ENCODE measurements around the gene S100A7.

The S100A7 gene

DNA sequence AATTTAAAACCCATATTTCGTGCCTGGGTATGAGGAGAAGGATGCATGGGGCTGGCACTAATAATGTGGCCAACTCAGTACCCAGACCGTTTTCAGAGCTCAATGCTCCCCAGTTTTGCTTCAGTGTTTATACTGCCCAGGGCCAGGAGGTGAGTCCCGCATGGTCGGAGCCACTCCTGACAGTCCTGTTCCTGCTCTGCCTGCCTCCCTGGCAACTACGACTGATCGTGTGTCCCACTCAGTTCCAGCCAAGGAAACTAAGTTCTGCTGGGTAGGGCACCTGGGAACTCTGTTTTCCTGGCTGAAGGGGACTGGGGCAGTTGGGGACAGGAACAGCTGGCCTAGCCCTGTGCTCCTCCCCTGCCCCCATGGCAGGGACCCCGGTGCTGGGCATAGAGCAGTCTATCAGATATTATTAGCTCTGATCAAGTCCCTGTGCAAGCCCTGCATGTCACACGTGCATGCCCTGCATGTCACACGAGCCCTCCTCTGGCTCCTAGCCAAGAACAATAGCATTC lies 19.2 kb downstream of the S100A7 start:
- Histone ChIP-seq H3K4me3 (no peak overlapping the region), H3K27ac (no peak overlapping the region)
- TF ChIP-seq, protein P1, sequence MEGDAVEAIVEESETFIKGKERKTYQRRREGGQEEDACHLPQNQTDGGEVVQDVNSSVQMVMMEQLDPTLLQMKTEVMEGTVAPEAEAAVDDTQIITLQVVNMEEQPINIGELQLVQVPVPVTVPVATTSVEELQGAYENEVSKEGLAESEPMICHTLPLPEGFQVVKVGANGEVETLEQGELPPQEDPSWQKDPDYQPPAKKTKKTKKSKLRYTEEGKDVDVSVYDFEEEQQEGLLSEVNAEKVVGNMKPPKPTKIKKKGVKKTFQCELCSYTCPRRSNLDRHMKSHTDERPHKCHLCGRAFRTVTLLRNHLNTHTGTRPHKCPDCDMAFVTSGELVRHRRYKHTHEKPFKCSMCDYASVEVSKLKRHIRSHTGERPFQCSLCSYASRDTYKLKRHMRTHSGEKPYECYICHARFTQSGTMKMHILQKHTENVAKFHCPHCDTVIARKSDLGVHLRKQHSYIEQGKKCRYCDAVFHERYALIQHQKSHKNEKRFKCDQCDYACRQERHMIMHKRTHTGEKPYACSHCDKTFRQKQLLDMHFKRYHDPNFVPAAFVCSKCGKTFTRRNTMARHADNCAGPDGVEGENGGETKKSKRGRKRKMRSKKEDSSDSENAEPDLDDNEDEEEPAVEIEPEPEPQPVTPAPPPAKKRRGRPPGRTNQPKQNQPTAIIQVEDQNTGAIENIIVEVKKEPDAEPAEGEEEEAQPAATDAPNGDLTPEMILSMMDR (IDR thresholded peaks at IDR 0.05) = no peak
- peak; percentile 33 for DNase-seq (ENCODE audit: low spot score)

DNA sequence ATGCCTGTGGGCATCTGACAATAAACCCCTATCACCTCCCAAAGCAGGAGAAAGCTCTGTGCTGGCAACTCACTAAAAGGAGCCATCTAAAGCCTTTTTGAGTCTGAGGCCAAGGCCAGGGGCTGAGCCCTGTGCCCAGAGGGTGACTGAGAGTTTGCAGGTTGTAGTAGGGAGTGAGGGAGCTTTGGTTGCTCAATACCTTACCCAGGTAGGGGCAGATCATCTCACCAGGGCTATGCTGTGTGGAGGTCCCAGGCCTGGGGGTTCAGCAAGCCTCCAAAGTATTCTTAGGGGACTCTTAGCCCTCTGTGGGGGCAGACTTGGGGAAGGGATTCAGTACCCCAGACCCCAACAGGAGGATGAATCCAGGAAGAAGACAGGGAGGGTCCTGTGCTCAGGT lies 21.2 kb downstream of the S100A7 start:
- DNase-seq (ENCODE audit: low spot score) = peak; percentile 41
- Histone ChIP-seq H3K27ac (no peak overlapping the region), H3K4me3 (no peak overlapping the region)
- TF ChIP-seq, protein P1 (IDR thresholded peaks at IDR 0.05) = no peak

DNA sequence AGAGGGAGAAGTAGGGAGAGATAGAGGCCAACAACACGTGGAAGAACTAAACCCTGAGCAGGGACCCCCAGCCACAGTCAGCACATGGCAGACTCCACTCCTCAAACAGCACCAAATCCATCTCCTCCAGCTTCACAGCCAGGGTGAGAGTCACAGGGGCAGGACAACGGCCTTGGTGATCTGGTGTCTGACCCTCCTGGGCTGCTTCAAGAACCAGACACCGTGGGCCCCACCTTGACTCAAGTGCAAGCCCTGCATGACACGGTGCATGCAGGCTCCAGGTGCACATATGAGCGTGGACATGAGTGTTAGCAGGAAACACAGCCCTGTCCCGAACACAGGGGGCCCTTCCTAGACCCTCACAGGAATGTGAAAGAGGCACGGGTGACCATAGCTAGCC lies 21.9 kb downstream of the S100A7 start:
- TF ChIP-seq, protein P1 (IDR thresholded peaks at IDR 0.05) = no peak
- DNase-seq (ENCODE audit: low spot score) = peak; percentile 35
- Histone ChIP-seq H3K4me3 (no peak overlapping the region), H3K27ac (no peak overlapping the region)

DNA sequence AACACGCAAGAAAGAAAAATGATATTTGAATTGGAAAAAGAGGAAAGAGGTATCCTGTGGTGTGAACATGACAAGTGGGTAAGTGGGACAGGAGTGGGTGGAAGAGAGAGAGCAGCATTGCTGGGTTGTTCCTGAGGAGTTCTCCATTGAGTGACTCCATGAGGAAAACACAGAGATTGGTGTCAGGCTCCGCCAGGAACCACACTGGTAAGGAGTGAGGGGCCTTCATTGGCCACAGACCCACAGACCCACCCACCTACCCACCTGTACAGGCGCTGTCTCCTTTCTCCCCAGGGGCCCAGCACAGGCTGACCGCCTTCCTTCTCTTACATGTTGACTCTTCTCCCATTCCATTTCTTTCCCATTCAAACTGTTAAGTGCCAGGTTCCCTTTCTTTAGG lies 23.2 kb downstream of the S100A7 start:
- TF ChIP-seq, protein P1 (IDR thresholded peaks at IDR 0.05) = no peak
- DNase-seq (ENCODE audit: low spot score) = peak; percentile 55
- no peak overlapping the region for H3K4me3 ChIP-seq
- no peak overlapping the region for H3K27ac ChIP-seq

DNA sequence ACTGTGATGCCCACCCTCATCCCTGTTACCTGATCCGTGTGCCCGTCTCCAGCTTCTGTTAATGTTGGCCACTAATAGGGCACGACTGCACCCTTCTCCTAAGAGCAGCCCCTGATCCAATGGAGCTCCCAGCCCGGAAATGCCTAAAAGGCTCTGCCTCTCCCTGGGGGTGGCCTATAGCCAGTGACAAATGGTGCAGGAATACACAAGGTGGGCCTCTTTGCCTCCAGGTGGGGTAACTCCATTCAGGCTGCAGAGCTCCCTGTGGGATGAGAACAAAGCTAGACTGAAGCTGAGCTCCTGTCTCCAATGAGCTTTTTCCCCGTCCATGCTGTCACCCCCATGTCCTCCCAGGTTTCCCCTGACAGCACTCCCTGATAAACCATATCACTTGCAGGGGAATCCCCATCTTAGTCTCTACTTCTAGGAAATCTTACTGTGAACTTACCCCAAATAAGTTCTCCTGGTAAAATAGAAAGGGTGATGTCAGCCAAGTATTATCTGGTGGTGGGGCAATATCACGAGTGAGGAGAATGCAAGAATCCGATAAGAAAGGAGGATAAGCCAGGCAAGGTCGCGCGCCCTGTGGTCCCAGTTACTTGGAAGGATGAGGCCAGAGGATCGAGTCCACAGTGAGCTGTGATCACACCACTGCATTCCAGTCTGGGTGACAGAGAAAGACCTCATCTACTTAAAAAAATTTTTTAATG lies 25.6 kb downstream of the S100A7 start:
- TF ChIP-seq, protein P1 (IDR thresholded peaks at IDR 0.05) = no peak
- no peak overlapping the region for H3K27ac ChIP-seq
- DNase-seq (ENCODE audit: low spot score) = peak; percentile 56
- no peak overlapping the region for H3K4me3 ChIP-seq

DNA sequence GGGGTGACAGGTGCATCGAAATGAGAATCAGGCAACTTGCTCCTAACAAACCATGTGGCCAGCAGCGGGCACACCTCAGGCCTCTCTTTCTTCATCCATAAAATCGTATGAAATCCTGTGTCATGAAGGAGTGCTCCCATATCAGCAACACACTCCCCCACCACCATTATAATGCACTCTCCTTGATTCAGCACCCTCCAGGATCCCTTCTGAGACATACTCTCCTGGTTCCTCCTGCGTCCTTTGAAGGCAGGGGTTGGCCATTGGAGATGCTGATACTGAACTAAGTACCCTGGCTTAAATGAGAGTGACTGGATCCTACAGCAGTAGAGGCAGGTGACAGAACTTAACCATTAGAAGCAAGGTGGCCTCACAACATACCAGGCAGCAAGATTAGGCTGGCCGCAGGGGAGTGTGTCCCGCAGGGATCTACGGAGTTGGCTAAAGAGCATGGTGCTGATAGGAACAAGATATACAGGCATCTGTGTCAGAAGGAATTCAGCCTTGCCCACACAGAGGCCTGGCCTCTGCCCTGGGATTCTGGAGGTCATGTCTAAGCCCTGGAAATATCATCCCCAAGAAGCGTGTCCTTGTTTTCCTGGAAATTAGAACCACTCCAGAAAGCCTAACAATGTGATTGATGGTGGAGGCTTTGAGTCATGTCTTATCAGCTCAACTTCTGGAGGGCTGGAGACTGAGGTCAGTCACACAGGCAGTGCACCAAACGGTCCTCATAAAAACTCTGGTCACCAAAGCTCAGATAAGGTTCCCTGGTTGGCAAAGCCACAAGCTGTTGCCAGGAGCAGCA lies 27.4 kb downstream of the S100A7 start:
- no peak overlapping the region for H3K27ac ChIP-seq
- DNase-seq (ENCODE audit: low spot score) = peak; percentile 56
- TF ChIP-seq, protein P1 (IDR thresholded peaks at IDR 0.05) = no peak
- no peak overlapping the region for H3K4me3 ChIP-seq

All from coronary artery (tissue), 2 donors.